GM19324 (cell line): Measurements from ENCODE around the gene PHAX.
"Not testable (repeated sequence)": the region's sequence is repeated elsewhere in the genome, so short reads cannot be mapped to it uniquely, and the experiment has no call there.

ENCODE experiments used
- ATAC-seq: cut with Tn5 transposase; IDR thresholded peaks from one replicate; pipeline ENCODE4 v1.9.1; 2021; ENCODE audit warnings: mild to moderate bottlenecking, moderate library complexity; ENCODE audit not compliant: unreplicated experiment, low FRiP score

The PHAX gene

DNA sequence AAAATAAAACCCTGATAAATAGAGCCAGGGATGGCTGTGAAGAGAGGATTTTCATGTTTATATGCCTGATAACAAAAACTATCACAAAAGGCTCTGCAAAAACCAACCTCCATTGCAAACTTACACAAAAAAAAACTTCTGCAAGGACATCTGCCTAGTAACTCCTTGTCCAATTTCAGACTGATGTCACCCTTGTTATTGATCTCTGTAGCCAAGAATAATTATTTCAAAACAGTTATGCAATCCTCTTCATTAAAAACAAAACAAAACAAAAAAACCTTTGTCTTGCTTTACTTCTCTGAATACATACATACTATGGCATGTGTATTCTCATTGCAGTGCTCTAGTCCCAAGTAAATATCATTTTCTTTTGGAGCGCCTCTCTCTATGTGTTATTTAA lies 49.7 kb downstream of the PHAX start:
- no peak for ATAC-seq

DNA sequence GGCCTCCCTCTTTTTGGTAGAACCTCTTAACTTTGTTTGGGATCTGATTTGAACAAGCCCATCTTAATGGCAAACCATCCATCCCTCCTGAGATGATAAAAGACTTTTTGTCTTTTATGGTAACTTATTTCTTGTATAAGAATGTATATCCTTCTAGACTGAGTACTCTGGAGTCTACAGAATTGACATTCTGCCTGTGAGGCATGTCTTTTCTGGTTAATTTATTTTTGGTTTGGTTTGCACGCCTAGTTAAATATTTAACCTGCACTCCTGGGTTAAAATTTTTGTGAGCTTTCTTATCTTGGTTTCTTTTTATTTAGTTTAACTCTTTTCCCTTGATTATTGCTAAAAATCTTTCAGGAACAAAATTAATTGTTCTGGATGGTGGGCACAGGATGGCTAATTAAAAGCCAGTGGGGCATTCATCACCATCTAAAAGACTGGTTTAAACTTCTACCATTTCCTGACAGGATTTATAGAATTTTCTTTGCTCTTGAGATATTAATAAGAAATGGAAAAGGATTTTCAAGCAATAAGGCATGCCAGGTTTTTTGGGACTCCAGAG lies 50.3 kb downstream of the PHAX start:
- no peak for ATAC-seq

DNA sequence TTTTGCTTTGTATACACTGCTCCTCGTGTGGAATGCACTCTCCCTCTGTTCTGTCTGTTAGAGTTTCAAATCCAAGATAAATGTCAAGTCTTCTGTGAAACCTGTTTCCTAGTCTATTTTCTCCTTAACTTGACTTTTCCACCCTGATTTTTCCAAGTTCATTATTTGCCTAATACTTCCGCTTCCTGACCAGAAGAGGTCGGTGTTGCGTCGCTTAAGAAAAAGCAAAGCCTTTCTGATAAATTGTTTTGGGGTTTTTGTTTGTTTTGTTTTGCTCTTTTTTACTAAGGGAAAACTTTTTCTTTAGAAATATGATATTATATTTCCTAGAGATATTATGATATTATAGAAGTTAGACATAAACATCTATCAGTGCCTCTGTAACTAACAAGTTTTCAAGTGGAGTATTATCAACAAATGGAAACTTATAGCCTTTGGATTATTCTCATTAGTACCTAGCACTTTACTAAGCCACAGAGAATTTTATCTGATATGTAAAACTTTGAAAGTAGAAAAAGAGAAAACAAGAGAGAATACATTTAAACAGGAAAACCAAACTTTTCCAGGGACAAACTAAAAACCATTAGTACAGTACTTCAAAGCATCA lies 55.8 kb downstream of the PHAX start:
- no peak for ATAC-seq

DNA sequence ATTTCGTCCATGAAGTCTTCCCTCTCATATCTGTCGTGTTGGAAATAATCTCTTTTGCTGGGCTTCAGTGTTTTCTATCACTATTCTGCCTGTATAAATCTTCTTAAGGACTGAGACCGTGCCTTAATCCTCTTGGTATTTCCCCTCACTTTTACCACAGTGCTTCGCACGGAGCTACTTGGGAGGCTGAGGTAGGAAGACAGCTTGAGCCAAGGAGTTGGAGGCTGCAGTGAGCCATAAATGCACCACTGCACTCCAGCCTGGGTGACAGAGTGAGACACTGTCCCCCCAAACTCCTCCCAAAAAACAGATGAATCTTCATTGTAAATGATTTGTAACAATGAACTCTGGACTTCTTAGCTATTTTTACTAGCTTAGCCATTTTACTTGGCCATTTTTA lies 57.8 kb downstream of the PHAX start:
- ATAC-seq, result no peak

DNA sequence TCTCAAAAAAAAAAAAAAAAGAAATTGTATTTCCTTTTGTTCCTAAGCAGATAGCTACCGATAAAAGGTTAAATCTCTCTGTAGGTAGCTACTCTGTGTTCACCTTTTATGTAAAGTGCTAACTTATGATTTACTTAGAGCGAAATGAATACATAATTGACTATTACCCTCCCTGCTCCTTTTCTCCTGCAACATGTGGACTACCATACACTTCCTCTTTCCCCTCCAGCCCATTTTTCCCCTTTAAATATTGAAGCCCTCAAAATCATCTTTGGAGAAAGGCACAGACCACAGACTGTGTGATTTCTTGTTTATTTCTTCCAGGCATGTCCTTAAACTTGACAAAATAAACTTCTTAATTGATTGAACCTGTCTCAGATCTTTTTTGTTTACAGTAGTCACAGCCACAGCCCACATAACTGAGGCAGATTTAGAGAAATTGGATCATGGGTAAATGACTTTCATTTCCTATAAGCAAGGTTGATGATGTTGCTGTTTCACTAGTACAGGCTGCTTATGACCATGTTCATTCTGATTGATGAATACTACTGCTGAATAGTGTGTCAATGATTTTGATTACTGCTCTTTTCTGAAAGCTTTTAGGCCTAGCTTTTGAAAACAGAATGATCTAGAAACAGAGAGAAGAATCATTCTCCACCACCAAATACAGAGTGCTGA lies 59.2 kb downstream of the PHAX start:
- no peak for ATAC-seq

DNA sequence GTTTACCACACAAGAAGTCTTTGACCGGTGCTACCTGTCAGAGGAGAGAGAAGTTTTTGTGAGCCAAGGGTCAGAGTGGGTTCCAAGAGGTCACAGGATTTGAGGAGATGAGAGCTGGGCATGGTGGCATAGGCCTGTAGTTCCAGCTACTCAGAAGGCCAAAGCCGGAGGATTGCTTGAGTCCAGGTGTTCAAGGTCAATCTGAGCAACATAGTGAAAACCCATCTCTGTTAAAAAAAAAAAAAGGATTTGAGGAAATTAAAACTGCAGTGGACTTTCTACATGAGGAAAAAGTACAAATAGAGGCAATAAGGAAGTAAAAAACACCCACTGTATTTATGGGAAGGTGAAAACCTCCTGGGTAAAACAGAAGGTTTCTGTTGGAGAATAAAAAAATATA lies 63.8 kb downstream of the PHAX start:
- no peak for ATAC-seq

DNA sequence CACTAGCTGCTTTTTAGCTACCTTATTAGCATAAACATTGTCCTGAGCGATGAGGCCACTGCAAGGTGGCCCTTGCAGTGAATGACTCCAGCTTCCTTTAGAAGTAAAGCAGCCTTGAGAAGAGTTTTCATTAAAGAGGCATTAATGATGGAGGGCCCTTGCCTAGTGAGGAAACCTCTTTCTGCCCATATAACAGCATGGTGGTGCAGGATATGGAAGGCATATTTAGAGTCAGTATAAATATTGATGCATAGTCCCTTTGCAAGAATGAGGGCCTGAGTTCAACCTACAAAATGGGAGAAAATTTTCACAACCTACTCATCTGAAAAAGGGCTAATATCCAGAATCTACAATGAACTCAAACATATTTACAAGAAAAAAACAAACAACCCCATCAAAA lies 69.4 kb downstream of the PHAX start:
- ATAC-seq, result not testable (repeated sequence)

DNA sequence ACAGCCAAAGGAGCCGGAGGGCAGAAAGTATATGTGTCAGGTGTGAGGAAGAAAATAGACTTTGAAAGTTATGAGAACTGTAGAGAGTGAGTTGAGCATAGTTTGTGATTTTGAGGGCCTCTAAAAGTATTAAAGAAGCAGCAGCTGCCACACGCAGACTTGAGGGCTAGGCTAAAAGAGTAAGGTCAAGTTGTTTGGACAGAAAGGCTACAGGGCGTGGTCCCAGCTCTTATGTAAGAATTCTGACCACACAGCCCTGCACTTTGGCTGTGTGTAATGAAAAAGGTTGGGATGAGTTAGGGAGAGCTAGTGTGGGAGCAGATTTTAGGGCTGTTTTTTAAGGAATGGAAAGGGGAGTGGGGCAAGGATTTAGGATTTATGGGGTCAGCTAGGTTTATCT lies 70.9 kb downstream of the PHAX start:
- not testable (repeated sequence) for ATAC-seq

DNA sequence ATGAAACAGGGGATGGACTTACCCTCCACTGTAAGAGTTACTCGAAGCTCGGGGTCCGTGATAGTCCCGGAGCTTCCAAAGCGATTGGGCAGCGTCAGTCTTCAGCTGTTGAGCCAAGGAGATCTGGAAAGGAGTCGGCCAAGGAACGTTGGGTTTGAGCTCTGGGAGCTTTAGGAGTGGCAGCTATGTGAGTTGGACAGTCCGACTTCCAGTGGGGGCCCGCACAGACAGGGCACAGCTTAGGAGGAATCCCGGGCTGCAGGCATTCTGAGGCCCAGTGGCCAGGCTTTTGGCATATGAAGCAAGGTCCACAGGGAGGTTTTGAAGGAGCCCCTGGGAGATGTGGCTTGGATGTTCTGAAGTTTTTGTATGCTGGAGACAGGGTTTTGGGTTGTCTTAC lies 72.7 kb downstream of the PHAX start:
- ATAC-seq, result no peak

DNA sequence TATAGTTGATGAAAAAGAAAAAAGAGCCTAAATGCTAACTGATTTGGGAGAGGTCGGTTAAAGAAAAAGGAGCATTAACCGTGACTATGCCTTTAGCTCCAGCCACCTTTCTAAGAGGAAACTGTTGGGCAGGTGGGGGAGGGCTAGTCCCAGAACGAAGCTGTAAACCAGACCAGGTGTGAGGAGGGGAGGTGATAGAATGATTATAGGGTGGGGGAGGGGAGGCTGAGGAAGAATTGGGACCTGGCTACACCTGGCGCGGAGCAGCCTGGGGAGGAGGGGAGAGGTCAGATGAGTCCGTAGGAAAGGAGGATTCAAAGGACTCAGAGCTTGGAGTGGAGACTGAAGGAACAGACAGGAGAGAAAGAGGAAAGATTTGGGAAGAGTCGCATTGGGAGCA lies 73.4 kb downstream of the PHAX start:
- no peak for ATAC-seq

DNA sequence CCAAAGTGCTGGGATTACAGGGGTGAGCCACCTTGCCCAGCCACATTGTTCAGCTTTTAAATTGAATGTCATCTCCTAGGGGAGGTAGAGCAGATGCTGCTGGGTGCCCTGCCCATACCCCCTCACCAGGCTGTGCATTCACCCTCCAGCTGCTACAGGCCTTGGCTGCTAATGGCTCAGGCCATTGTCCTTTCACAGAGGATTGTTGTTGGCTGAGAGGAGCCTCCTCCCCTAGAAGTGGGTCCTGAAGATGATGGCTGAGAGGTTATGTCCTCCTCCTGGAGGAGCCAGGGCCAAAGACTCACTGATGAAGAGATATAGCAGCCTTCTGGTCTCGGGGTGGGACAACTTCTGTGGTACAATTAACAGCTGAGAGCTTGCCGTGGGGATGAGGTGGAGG lies 74.6 kb downstream of the PHAX start:
- no peak for ATAC-seq

DNA sequence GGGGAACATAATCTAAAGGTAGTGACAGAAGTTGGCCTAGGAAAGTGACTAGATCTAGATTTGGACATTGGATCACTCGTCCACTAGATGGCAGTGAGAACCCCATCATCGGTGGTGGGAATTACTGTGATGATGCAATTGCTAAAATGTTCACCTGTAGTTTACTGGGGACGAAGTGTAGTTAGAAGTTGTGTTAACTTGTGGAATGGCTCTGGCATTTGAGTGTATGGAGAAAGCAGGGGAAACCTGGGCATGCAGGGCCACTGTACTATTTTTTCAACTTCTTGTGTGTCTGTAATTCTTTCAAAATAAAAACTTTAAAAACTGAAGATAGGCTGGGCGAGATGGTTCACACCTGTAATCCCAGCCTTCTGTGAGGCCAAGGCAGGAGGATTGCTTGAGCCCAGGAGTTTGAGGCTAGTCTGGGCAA lies 75.5 kb downstream of the PHAX start:
- peak; percentile 66 for ATAC-seq
